Kidney (tissue), 2 donors: Measurements from ENCODE around the gene RBBP8. TPM values are rescaled to one million over a fixed set of nuclear protein-coding genes. Genes with fewer than 3 reads are reported as not detected.

Experiments
- polyA plus RNA-seq: library from polyadenylated mRNA; stranded (reverse); fragments of 350-450 nt; fragmentation: Illumina TruSeq; extraction: RNeasy Lipid Tissue Mini Kit (QIAGEN cat#74804); gene quantifications from one replicate; pipeline ENCODE4 v1.2.3, GENCODE V29; 2014; ENCODE audit warnings: low read depth, low replicate concordance; ENCODE audit not compliant: insufficient read depth
- total RNA-seq: library from RNA; stranded (reverse); fragmentation: NEBNext Ultra II Directional; extraction: Animal tissue kit (Norgen Biotek cat#: 25700); gene quantifications from one replicate; pipeline ENCODE4 v1.2.1, GENCODE V29; 2021
- donor health status: DM: yes; HTN: yes; CAD: no.

Gene RBBP8
- total and polyA plus RNA-seq, 2 donors from 2014 or later = 45.8 to 166 TPM

Other genes starting within 250 kb of the RBBP8 start
- 40.5 TPM for gene CABLES1, start 202.2 kb downstream of the RBBP8 start, total RNA-seq
- gene CABLES1, start 202.2 kb downstream of the RBBP8 start, polyA plus RNA-seq = 7.6 TPM